Smooth muscle cell of the brain vasculature (primary cell): ENCODE data around the gene UBE2E2.

Source experiments
- DNase-seq: peaks from one replicate; pipeline ENCODE4 v3.0.0-alpha.2; 2012; ENCODE audit warnings: low read depth, low spot score

UBE2E2 gene

DNA sequence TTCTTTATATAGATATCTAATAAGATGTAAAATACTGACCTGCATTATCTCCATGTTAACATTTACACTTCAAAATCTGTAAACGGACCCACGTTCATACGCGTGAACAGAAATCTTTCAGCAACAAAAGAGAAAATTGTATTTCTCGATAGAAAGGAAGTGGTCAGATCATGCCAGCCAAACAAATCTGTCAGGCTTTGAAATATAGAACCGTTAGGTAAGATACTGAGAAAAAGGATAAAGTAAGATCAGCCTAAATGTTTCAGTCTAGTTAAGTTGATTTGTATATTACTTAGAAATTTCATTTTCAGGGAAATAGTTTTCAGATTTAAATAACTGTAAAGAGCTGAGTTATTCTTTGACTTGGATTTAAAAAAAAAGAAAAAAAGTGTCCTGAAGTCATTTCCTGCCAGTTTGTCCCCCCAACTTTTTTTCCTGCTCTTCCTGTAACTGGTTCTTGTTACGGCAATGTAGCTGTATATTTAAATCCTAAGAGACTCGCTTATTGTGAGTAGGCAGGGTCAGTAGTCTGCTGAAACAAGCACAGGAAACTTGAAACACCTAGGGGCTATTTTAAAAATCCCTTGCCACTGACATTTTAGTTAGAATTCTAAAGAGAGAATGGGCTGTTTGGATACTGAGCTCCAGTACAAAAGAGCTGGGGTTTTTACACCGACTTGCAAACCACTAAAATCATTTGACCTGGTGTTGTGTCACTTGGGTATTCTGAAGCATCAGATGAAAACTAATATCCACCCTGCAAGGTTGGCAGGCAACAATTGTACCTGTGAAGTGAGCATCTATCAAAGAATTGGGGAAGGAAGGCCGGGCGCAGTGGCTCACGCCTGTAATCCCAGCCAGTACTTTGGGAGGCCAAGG is 237.5 kb downstream of the UBE2E2 start:
- no peak for DNase-seq

DNA sequence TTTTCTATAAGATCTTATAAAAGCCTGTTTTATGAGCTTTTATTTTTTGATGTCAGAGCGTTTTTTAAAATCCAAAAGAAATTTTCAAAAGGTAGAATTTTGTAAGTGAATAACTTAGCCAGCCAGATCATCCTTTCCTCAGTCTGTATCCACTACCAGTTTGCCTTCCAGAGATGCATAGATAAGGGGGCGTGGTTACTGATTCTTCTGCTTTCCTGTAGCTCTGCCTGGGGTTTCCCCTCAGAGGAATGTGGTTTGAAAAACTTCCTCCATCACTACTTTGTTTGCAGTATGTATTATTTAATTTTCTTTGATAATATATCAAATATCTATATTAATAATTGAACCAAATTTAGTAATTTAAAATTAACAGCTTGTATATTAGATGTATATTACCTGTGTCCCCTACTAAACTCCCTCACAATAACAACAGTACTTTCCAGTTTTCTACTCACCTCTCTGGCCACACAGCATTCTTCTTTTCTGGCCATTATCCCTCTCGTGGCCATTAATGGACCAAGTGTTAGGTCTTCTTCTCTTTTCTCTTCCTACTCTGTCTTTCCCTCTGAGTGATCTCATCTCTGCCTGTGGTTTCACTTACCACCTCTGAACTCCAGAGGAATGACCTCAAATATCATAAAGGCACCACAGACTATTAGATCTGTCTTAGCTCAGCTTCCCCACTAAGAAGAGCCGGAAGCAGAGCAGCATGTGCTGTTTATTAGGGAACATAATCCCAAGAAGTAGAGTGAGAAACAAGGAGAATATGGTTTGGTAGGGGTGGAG is 239.7 kb downstream of the UBE2E2 start:
- DNase-seq, result peak; percentile 62

DNA sequence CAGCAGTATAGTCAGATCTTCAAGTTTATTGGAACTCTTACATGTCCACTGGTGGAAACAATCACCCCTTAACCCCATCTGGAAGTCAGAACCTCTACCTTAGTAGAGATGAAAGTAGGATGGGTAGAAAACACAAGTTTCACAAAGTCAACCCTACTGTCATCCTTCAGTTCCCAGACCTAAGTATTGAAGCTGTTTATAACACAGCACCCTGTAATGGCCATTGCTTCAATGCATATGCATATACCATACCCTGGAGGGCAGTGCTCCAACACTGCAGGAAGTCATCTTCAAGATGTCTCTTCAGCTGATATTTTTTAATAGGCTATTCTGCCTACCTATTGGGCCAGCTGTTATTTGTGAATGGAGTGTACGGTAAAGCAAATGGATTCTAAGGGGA is 241.3 kb downstream of the UBE2E2 start:
- DNase-seq, result no peak

DNA sequence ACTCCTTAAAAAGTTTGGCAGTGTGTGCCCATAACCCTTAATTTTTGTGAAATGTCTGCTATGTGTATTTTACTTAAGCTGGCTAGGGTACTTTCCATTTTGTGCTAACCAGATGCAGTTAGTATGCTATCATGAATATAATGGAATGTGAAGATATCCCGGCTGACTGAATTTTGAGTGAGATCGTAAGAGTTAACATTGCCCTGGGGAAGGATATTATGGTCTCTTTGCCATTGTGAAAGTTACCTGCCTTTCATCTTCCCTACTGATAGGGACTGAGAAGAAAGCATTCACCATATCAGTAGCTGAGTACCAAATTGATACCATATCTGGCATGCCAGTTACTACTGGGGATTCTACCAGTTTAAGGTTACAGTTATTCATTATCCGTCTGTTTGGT is 243.2 kb downstream of the UBE2E2 start:
- DNase-seq, result no peak

DNA sequence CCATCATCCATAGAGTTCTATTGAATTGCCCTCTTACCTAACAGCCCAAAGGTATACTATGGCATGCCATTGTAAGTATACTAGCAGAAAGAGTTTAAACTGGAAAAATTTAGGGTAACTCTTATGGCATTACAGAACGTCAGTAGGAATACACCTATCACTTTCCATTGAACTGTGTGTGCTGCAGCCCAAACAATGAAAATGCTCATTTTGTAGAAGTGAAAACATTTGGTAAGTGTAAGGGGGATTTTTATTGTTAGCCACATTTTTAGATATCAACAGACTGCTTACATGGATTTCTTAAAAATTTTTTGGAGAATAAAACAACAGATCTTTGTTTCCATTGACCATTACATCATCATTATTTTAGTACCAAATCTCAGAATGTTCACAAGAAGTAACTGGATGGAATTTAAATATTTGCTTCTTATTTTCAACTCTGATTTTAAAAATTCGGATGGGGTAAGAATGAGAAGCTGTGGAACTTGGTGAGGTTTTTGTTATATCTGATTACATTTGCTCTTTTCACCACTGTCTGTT is 245.9 kb downstream of the UBE2E2 start:
- no peak for DNase-seq

DNA sequence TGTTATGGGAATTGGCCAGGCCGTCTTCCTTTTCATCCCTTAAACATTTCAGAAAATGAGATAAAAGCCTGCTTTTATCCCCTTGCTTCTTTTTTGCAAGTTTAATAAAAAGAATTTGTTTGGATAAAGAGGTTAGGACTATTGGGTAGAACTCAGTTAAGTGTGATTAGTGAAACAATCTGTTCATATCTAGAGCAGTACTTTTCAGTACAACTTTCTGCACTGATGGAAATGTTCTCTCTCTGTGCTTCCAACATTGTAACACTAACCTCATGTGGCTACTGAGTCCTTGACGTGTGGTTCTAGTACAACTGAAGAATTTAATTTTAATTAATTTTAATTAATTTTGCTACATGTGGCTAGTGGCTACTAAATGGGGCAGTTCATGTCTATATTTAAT is 246.9 kb downstream of the UBE2E2 start:
- DNase-seq, result no peak

DNA sequence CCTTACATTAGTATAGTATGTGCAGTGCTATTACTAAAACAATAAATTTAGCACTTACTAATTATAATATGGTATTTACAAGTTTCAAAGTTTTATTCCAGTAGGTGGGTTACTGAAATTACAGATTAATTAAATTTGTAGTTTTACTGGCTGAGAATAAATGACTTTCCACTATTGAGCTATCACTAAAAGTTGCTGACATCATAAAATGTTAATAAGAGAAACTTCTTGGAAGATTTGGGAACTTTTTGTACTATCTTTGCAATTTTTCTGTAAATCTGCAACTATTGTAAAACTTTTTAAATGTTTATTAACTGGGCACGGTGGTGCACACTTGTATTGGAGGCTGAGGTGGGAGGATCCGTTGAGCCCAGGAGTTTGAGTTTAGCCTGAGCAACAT is 247.7 kb downstream of the UBE2E2 start:
- DNase-seq, result no peak

DNA sequence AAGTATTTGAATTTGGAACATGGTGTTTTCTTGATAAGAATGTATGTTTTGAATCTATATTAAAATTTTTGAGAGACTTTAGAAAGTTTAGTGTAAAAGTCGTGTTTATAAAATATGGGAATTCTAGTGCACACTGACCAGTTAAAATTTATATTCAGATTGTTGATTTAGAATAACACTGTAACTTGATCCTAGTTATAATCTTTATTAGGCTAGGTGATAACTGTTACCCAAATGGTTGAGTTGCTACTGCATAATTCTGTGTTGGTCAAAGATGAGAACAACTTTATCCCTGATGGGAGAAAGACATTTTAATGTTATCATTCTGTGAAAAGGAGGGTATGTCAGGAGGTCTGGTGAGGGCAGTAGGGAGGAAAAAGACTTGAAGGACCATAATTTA is 249.3 kb downstream of the UBE2E2 start:
- no peak for DNase-seq

DNA sequence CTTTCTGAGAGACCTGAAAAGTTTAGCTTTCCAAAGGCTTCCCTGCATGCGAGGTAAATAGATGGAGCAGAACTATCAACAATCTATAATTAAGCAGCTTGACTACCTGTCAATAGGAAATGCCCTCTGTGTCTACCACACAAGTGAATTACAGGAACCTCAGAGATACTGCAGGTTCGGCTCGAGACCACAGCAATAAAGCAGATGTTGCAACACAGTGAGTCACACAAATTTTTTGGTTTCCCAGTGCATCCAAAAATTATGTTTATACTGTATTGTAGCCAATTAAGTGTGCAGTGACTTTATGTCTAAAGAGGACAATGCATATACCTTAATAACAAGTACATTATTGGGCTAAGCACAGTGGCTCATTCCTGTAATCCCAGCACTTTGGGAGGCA is 252.0 kb downstream of the UBE2E2 start:
- DNase-seq, result no peak

DNA sequence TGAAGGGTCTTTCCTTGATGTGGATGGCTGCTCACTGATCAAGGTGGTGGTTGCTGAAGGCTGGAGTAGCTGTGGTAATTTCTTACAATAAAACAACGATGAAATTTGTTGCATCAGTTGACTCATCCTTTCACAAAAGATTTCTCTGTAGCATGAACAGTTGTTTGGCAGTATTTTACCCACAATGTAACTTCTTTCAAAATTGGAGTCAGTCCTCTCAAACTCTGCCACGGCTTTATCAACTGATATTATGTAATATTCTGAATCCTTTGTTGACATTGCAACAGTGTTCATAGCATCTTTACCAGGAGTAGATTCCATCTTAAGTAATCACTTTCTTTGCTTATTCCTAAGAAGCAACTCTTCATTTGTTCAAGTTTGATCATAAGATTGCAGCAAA is 252.6 kb downstream of the UBE2E2 start:
- no peak for DNase-seq

DNA sequence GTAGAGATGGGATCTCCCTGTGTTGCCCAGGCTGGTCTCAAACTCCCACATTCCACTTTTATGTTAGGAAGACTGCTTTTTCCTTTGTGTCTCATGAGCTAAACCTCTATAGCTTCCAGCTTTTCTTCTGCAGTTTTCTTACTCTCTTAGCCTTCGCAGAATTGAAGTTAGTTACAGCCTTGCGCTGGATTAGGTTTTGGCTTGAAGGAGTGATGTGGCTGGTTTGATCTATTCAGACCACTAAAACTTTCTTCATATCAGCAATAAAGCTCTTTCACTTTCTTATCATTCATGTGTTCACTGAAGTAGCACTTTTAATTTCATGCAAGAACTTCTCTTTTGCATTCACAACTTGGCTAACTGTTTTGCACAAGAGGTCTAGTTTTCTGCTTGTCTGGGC is 254.6 kb downstream of the UBE2E2 start:
- DNase-seq, result no peak

DNA sequence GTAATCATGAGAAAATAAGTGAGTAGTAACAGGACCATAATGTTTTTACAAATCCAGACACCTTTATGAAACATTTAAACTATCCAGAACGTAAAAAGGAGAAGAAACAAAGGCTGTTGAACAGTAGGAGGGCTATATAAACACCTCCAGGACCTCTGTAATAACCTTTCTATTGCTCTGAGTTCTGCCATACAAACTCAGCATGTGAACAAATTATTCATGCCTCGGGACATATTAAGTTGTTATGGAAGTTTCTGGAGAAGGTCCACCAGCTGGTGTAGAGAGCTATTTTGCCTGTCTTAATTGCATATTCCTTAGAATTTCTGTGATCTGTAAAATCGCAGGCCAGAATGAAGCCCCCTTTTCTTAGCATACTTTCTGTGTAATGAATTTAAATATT is 256.3 kb downstream of the UBE2E2 start:
- no peak for DNase-seq

DNA sequence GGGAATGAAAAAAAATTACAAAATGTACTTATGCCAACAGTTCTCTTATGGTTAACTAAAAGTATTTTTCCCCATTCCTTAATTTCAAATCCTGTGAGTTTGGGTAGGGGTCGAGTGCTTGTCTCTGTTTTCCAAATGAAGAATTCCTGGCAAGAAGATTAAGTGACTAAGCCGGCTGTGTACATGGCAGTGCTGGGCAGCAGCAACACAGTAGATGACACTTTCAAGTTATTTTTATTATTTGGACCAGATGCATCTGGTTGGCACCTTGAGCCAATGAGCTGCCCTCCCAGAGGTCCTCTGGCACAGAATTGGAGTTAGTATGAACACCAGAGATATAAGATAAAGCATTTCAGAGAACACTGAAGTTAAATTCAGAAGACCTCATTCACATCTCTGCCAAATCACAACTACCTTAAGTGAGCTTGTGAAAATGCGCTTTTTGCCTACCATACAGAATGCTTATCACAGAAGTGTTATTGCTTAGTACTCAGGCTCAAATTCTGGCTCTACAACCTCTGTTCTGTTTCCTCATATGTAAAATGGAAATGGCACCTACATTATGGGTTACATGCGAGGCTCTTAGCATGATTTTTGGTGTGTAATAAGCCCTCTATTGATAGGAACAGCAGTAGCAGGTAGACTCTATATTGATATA is 256.9 kb downstream of the UBE2E2 start:
- no peak for DNase-seq

DNA sequence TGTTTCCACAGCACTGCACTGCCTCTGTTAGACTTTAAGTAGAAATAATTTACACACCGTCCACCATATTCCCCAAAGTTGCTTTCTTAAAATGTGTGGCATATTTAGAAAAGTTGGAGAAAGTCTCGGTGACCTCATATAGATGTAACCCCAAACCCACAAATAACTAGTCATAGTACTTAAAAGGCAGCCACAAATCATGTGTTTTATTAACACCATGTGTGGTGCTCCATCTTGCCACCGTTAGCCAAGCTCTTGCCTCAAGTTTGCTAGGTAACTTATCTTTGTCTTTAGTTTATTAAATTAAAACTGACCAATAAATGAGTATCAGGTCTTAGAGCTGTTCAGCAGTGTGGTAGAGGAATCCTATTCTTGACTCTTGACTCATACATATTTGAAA is 257.9 kb downstream of the UBE2E2 start:
- DNase-seq, result no peak

DNA sequence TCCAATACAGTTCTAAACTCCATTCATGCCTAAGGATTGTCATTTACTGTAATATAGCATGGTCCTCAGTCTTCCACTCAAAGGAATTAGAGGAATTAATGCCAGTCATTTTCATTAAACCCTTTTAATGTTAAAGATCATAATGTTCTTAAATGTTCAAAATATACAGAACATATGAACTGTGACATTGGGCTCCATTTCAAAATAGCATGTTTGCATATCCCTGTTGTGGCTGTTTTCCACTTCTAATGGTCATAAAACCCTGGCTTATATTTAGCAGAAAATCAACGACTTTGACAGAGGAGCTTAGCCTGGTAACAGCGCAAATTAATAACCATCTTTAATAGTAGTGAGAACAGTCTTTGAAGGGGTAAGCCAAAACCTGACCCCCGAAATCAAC is 260.7 kb downstream of the UBE2E2 start:
- DNase-seq, result no peak

DNA sequence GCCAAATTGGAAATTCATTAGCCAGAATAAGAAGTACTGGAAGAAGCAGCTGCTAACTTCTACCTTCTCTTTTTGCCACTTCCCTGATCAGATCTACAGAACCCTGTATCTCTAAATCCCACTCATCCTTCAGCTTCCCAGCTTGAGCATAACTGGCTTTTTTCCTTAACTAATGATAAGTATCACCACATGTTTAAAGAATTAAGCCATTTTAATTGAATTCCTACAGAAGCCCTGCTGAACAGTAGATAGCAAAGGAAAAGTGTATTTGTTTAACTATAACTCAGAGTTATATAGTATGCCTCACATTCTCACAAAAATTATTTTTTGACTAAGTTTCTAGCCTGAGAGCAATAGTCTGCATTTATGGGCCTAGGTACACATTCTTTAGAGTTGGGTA is 262.4 kb downstream of the UBE2E2 start:
- no peak for DNase-seq

DNA sequence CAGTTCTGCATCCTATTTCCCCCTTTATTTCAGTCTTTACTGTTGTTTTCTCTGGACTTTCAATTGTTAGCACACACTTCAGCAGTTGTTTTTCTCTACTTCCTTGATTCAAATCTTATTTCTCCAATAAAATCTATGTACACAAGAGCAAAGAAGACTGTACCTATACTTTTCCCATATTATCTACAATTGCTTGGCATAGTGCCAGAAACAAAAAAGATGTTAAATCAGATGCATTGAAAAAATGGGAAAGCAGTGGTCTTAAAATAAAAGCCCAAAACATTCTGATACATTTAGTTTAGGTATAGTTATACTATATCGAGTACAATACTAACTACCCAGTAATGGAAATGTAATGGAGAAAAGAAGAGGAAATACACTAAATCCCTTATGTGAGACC is 265.1 kb downstream of the UBE2E2 start:
- DNase-seq, result no peak

DNA sequence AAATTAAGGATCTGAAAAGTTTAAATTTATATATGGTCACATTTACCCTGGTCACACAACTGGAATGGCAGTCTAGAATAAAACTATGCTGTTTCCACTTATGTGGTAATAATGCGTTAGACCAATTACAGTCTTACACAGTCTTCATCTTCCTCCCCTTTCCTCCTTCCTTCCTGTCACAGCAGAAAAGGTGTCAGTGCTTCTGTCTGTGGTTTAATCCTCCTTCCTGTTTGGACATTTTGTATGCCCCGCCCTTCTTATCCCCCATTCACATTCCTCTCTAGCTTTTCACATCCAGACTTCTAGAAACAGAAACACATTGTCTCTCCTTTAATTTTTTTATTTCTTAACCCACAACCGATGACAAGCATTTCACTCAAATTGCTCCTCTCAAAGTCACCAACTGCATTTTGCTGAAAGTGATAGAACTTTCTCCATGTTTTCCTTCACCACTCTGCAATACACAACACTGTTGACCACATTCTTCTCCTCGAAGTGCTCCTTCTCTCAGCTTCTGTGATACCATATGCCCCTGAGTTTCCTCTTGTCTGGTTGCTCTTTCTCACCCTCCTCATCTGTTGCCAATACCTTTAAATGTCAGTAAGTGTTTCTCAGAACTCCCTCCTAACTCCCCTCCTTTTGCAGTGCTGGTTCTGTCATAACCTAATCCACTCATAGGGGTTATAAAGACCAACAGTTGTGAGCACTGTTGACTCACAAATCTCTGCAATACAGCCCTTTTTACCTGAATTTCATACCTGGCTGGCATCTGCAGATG is 271.6 kb downstream of the UBE2E2 start:
- no peak for DNase-seq

DNA sequence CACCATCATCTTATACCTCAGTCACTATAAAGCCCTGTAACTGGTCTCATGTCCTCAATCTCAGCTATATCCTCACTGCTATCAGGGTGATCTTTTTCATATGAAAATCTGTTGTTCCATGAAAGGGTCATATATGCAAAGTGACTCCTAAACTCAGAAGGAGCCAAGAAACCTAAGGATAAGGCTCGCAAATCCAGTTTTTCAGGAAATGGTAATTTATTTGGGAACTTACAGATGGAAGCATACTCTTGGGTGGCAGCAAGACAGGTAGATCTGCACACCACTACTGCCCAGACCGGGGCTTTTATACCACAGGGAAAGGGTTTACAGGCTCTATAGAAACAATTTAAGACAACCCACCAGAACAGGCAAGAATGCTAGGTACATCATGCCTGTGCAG is 272.3 kb downstream of the UBE2E2 start:
- DNase-seq, result no peak

DNA sequence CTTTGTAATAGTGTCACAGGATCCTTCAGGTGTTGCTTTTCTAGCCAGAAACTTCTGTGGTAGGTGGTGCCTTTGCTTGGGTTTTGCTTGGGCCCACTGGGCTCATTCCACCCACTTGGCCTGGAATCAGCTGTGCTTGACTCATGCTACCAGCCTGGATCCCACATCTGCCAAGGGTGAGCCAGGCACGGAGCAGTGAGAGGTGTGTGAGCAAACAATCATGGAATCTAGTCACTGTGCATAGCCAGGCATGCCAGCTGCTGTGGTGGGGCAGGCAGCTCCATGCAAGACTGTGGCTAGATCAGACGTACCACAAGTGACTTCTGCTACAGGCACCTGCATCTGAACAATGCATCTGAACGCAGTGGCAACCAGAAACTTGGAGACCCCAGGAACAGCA is 275.9 kb downstream of the UBE2E2 start:
- DNase-seq, result no peak

DNA sequence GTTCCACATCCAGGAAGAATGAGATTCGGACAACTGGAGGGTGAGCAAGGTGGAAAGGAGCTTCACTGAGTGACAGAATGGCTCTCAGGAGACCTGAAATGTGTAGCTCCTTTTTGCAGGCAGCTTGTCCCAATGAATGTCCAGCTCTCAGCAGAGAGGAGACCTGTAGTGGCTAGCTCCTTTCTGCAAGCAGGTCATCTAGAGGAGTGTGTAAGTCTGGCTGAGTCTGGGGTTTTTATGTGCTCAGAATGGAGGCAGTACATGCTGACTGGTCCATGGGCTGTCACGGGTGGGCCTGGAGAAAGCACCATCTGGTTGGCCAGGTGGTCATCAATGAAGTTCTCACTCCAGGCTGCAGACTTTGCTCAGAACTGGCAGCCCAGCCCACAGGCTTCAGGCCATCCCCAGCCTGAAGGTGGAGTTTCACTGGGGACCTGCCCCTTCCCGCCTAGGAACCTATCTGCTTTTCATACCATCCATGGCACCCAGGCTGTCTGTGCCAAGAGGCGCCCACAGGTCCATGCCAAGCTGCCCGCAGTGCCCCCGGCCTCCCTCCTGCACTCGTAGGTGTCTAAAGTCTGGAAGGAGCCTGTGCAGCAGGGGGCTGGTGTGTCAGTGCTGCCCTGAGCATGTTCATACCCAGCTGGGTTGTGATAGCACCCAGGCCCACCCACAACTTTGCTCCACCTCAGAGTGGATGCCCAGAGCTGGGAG is 276.6 kb downstream of the UBE2E2 start:
- DNase-seq, result no peak
